ENCODE data around the gene AGBL1.

DNA sequence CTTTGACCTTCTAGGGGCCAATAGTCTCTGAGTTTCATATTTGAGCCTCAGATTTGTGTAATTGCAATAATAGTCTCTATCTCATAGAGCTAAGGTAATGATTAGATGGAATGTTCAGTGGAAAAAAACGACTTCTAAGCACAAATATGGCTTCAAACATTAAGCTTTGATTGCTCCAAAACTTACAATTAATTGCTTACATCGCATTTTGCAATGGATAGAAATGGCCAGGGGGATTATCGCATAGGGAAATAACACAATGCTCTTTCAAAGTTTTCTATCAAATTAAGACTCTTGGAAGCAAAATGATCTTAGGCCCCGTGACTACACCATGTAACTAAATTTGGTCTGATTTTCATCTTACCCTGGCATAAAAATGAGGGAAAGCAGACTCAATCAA is 888.6 kb downstream of the AGBL1 start:
- TF ChIP-seq EGR1 (IDR thresholded peaks at IDR 0.05), result no peak
- TF ChIP-seq NFIC (IDR thresholded peaks at IDR 0.05), result no peak
- no peak for TF ChIP-seq TAF1 (IDR thresholded peaks at IDR 0.05; ENCODE audit: low read depth)
- TF ChIP-seq YY1 (IDR thresholded peaks at IDR 0.05; ENCODE audit: low read depth), result no peak
- no peak for TF ChIP-seq EP300 (IDR thresholded peaks at IDR 0.05; ENCODE audit: borderline replicate concordance)
- no peak for TF ChIP-seq RAD21 (IDR thresholded peaks at IDR 0.05; ENCODE audit: low read depth)
- TF ChIP-seq TEAD4 (IDR thresholded peaks at IDR 0.05), result no peak
- TF ChIP-seq CREB1 (IDR thresholded peaks at IDR 0.05; ENCODE audit: low read depth), result no peak

Measured in Ishikawa (cell line).